Measurements from ENCODE around the gene MORN2.

The MORN2 gene

GRCh38 chr2:38925982-38926381, 50.2 kb downstream of the MORN2 start:
- Histone ChIP-seq H3K9me3 (ENCODE audit: control insufficient read depth, insufficient read depth, low read length) (no peaks in the 10 kb centered on the region), H3K4me3 (ENCODE audit: low read length) (no peak overlapping the region), H3K4me2 (ENCODE audit: low read length) (no peak overlapping the region), H3K27me3 (ENCODE audit: control insufficient read depth, low read length) (peaks cover 2% of the 10 kb centered on the region; the same call in 1 of the 2 replicates), H3K9me2 (replicated peaks; ENCODE audit: control insufficient read depth, low read length) (no peaks in the 10 kb centered on the region), H3K4me1 (ENCODE audit: control insufficient read depth, low read length) (no peaks in the 10 kb centered on the region), H4K20me1 (ENCODE audit: control insufficient read depth, insufficient read depth, low read depth, low read length) (no peaks in the 10 kb centered on the region), H3K36me3 (ENCODE audit: control insufficient read depth, low read length) (no peaks in the 10 kb centered on the region), H3K27ac (ENCODE audit: low read depth, low read length) (no peak overlapping the region), H3F3A (ENCODE audit: control insufficient read depth, insufficient read depth) (no peaks in the 10 kb centered on the region), H3K79me2 (ENCODE audit: control insufficient read depth, low read length) (no peaks in the 10 kb centered on the region)
- TF ChIP-seq EZH2phosphoT487 (IDR thresholded peaks at IDR 0.05; ENCODE audit: borderline replicate concordance, low read length) (no peak), CTCF (IDR thresholded peaks at IDR 0.05; ENCODE audit: low read depth, low read length, poor library complexity, severe bottlenecking) (no peak)

- H3K36me3 ChIP-seq (ENCODE audit: control insufficient read depth, low read length) = no peaks in the 10 kb centered on the region
- H3F3A ChIP-seq (ENCODE audit: control insufficient read depth, insufficient read depth) = no peaks in the 10 kb centered on the region
- H3K27me3 ChIP-seq (ENCODE audit: control insufficient read depth, low read length) = no peaks in the 10 kb centered on the region
- H3K27ac ChIP-seq (ENCODE audit: low read depth, low read length) = no peak overlapping the region
- H3K9me2 ChIP-seq (replicated peaks; ENCODE audit: control insufficient read depth, low read length) = no peaks in the 10 kb centered on the region
- H3K79me2 ChIP-seq (ENCODE audit: control insufficient read depth, low read length) = no peaks in the 10 kb centered on the region
- no peak overlapping the region for H3K4me3 ChIP-seq (ENCODE audit: low read length)
- no peak overlapping the region for H3K4me2 ChIP-seq (ENCODE audit: low read length)
- TF ChIP-seq EZH2phosphoT487 (IDR thresholded peaks at IDR 0.05; ENCODE audit: borderline replicate concordance, low read length) = no peak
- no peak for TF ChIP-seq CTCF (IDR thresholded peaks at IDR 0.05; ENCODE audit: low read depth, low read length, poor library complexity, severe bottlenecking)
- H3K9me3 ChIP-seq (ENCODE audit: control insufficient read depth, insufficient read depth, low read length) = no peaks in the 10 kb centered on the region
- H3K4me1 ChIP-seq (ENCODE audit: control insufficient read depth, low read length) = no peaks in the 10 kb centered on the region
- H4K20me1 ChIP-seq (ENCODE audit: control insufficient read depth, insufficient read depth, low read depth, low read length) = no peaks in the 10 kb centered on the region
Measured at GRCh38 chr2:38930600-38930999, 54.8 kb downstream of the MORN2 start.

All from DOHH2 (cell line).